ENCODE data around the gene CREB3L4.

CREB3L4 gene, protein sequence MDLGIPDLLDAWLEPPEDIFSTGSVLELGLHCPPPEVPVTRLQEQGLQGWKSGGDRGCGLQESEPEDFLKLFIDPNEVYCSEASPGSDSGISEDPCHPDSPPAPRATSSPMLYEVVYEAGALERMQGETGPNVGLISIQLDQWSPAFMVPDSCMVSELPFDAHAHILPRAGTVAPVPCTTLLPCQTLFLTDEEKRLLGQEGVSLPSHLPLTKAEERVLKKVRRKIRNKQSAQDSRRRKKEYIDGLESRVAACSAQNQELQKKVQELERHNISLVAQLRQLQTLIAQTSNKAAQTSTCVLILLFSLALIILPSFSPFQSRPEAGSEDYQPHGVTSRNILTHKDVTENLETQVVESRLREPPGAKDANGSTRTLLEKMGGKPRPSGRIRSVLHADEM

DNA sequence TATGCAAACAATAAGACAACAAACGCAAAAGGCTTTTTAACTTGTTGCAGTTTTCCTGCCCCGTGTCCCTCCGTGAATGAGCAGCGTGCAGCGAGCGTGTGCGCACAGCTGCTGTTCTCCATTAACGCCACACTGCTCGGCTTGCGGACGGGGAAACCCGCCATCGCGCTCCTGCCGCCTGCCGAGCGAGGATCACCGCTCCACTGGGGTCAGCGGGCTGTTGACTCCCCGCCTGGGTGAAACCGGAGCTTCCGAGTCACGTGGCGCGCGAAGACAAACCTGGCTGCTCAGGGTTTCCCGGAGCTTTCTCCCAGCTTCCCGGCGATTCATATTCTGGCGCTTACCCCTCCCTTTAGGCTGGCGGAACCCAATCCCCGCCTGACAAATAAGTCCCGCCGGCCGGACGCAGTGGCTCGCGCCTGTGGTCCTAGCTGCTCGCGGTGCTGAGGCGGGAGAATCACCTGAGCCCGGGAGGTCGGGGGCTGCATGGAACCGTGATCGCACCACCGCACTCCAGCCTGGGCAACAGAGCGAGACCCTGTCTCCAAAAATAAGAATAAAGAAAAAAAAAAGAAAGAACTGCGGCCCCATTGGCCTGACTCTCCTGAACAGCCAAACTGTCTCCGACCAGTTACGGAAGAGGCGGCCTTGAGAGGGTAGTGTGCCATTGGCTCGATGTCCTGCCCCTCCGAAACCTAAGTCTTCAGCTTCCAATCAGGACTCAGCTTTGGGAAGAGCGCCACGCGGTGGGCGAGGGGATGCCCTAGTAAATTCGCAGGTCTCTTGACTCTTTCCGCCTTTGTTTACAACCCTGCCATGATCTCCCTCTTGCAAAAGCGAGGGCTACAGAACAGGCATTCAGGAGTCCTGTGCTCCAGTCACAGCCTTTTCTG is at the start of gene CREB3L4:
Gene CREB3L4, plus strand, starts transcription at position 796 of the 893 bp plus-strand sequence. CDS start 624 bp downstream, outside the sequence.
- H3K4me3 ChIP-seq (ENCODE audit: control insufficient read depth, low read depth, low read length), result peak within 1 kb of the TSS; percentile 62
- DNase-seq (ENCODE audit: low read depth), result peak; percentile 89
- TF ChIP-seq, protein P1, sequence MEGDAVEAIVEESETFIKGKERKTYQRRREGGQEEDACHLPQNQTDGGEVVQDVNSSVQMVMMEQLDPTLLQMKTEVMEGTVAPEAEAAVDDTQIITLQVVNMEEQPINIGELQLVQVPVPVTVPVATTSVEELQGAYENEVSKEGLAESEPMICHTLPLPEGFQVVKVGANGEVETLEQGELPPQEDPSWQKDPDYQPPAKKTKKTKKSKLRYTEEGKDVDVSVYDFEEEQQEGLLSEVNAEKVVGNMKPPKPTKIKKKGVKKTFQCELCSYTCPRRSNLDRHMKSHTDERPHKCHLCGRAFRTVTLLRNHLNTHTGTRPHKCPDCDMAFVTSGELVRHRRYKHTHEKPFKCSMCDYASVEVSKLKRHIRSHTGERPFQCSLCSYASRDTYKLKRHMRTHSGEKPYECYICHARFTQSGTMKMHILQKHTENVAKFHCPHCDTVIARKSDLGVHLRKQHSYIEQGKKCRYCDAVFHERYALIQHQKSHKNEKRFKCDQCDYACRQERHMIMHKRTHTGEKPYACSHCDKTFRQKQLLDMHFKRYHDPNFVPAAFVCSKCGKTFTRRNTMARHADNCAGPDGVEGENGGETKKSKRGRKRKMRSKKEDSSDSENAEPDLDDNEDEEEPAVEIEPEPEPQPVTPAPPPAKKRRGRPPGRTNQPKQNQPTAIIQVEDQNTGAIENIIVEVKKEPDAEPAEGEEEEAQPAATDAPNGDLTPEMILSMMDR (IDR thresholded peaks at IDR 0.05; ENCODE audit: control insufficient read depth, insufficient read depth, low read depth, low read length, missing control alignments), result peak; percentile 42

DNA sequence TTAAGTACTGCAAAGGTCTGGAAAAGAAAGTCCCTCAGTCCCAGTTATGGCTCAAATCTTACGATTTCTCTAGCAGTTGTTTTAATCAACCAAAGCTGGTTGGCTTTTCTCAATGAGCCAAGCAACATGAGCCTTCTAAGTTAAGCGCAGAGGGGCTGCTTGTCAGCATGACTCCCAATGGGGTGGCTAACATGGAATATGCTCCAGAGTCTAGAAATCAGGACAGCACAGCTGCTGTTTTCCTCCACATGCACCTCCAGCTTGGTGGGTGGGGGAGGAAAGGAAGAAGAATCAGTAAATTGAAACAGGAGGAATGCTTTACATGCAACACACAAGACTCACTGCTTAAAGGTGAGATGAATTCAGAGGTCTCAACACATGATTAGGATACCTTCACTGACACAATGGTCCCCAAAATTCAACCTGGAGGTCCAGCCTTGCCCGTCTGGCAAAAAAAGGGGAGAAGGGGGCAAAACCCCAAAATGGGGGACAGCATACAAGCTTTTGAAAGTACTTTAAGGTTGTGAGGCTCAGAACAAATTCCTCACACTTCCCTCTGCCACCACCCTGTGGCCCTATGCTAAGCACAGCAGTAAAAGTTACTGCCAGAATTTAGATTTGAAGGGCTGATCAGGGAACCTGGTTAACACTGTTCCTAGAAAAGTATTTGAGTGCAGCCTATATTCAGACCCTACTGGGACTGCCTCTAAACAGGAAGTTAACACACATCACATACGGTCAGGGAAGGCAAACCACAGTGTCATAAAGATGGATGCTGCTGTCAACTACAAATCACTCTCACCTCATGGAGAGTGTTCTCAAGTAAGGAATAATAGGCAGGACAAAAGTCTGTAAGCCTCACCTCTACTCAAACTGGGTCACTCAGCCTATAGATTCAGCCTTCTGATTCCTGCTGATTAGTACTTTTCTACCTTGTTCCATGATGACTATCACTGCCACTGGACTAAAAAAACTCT is 47.5 kb upstream of the CREB3L4 start:
- TF ChIP-seq, protein P1 (IDR thresholded peaks at IDR 0.05; ENCODE audit: control insufficient read depth, insufficient read depth, low read depth, low read length, missing control alignments), result peak; percentile 44
- no peak overlapping the region for H3K4me3 ChIP-seq (ENCODE audit: control insufficient read depth, low read depth, low read length)
- no peak for DNase-seq (ENCODE audit: low read depth)

DNA sequence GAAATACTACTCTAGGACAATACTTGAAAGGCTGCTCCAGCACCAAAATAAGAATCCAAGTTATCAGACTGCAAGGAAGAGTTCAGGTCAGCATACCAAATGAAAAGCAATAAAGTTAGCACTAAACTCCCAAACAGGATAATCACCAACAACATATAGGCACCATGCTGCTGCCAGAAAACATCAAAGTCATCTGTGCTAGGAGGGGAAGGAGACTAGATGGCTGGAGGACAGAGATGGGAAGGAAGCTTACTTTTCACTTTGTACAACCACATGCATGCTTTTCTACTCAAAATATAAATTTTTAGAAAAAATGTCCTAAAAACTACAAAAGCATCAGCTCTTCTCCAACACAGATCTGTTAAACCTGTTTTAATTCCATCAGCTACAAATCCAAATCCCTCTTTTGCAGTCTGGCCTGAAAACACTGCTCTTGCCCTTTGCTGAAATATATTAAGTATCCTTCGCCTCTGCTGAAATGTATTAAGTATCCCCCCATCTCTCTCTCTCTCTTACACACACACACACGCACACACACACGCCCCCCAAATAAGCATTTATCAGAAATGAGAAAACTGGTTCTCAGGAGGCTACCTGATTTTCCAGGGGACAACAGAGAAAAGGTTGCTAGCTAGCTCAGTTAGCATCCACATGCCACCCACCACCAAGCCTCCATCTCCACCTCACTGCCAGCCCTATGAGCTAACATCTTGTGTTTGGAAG is 46.5 kb upstream of the CREB3L4 start:
- no peak for DNase-seq (ENCODE audit: low read depth)
- peak overlapping the region; percentile 82 for H3K4me3 ChIP-seq (ENCODE audit: control insufficient read depth, low read depth, low read length)

DNA sequence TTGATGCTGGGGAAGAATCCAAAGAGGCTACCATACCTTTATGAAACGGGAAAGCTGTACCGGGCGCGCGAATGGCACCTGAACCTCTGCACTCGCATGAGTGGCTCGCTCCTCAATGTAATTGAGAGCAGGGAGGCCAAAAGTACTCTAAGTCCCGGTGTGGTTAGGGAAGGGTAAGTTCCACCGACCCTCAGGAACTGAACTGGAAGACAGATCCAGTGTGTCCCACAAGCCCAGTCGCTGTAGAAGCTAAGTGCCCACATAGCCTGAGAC is 46.0 kb upstream of the CREB3L4 start:
- H3K4me3 ChIP-seq (ENCODE audit: control insufficient read depth, low read depth, low read length), result peak overlapping the region; percentile 82
- DNase-seq (ENCODE audit: low read depth), result no peak
- TF ChIP-seq, protein P1 (IDR thresholded peaks at IDR 0.05; ENCODE audit: control insufficient read depth, insufficient read depth, low read depth, low read length, missing control alignments), result no peak

More for the DNA sequence above, 46.5 kb upstream of the CREB3L4 start:
- TF ChIP-seq, protein P1 (IDR thresholded peaks at IDR 0.05; ENCODE audit: control insufficient read depth, insufficient read depth, low read depth, low read length, missing control alignments), result no peak

DNA sequence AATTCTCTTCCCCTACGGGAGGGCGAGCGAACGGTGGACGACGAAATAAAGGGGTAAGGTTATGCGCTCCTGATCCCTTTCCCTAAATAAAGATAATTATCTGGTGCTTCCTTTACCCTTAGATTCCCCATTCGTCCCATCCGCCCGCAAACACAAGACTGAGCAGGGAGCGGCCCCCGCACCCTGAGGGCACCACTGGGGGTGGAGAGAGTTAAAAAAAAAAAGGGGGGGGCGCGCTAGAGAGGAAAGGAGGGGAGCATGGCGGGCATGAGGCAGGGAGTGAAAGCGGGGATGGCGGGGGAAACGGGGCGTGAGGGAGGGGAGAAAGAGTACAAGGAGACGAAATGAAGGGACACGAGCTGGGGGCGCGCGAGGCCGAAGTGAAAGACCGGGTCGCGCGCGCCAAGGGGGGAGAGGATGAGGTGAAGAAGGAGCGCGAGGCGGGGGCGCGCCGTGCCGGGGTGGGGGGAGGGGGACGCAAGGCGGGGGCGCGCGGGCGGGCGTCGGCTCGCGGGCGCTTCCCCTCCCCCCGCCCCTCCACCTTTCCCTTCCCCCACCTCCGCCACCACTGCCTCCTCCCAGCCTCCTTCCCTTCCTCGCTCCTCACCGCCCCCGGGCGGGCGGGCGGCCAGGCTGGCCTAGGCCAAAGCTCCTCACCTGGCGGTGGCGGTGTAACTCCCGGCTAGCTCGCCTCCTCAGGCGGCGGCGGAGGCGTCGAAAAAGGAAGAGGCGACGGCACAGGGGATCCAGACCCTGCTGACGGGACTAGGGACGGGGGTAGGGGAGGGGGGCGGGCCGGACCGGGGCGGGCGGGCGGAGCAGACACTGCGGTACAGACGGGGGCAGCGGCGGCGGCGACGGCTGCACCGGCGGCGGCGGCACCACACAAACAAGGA is 45.4 kb upstream of the CREB3L4 start:
- H3K4me3 ChIP-seq (ENCODE audit: control insufficient read depth, low read depth, low read length), result peak overlapping the region; percentile 82
- TF ChIP-seq, protein P1 (IDR thresholded peaks at IDR 0.05; ENCODE audit: control insufficient read depth, insufficient read depth, low read depth, low read length, missing control alignments), result no peak
- DNase-seq (ENCODE audit: low read depth), result no peak

Data from AG09309 (cell line).